H1 (cell line): ENCODE results near the gene JAG2. TPM values are rescaled to one million over a fixed set of nuclear protein-coding genes. Genes with fewer than 3 reads are reported as not detected.

Experiments used
- CTCF ChIA-PET: fragments of 300-600 bp; sonication (Branson Sonifier 250); formaldehyde crosslinking; loops from one replicate; lab custom pipeline; 2021; ENCODE audit not compliant: partially characterized antibody; lab: Charles Lee
- POLR2A ChIA-PET: fragments of 300-600 bp; sonication (Branson Sonifier 250); formaldehyde crosslinking; loops from one replicate; lab custom pipeline; 2021; ENCODE audit warnings: inconsistent platforms; ENCODE audit not compliant: partially characterized antibody; lab: Charles Lee
- DNase-seq, 2 experiments: peaks; one replicate each; pipeline versions ENCODE4 v3.0.0 to v3.0.0-alpha.2; 2010 to 2022; ENCODE audit warnings: low spot score in 2 of 2, low read depth in 1 of 2, mixed read lengths in 1 of 2
- FAIRE-seq: peaks from 2 replicates; lab custom pipeline; 2011; peaks lifted over from hg19 to GRCh38; lab: Jason Lieb, UNC
- H2AFZ ChIP-seq: 2 replicates; pipeline ENCODE4 v1.8.1; 2012; ENCODE audit warnings: low read length, inconsistent platforms
- H2AK5ac ChIP-seq: 2 replicates; pipeline ENCODE4 v1.6.1; 2013; ENCODE audit warnings: low read depth, low read length
- H2BK120ac ChIP-seq: replicated peaks from 2 replicates; pipeline ENCODE3; 2013; ENCODE audit warnings: low read depth, low read length, inconsistent platforms
- H2BK12ac ChIP-seq: 2 replicates; pipeline ENCODE4 v1.6.1; 2013; ENCODE audit warnings: low read depth, low read length
- H2BK15ac ChIP-seq: 2 replicates; pipeline ENCODE4 v1.6.1; 2013; ENCODE audit warnings: low read length
- H2BK20ac ChIP-seq: 2 replicates; pipeline ENCODE4 v1.6.1; 2013; ENCODE audit warnings: low read length
- H2BK5ac ChIP-seq: 2 replicates; pipeline ENCODE4 v1.6.1; 2013; ENCODE audit warnings: low read depth, low read length
- H3K14ac ChIP-seq: 2 replicates; pipeline ENCODE4 v1.6.1; 2013; ENCODE audit warnings: inconsistent platforms; ENCODE audit not compliant: insufficient read length
- H3K18ac ChIP-seq: 2 replicates; pipeline ENCODE4 v1.6.1; 2013; ENCODE audit warnings: low read length; ENCODE audit errors: extremely low read depth
- H3K23ac ChIP-seq: 2 replicates; pipeline ENCODE4 v1.6.1; 2013; ENCODE audit warnings: inconsistent platforms; ENCODE audit not compliant: insufficient read length
- H3K23me2 ChIP-seq: 2 replicates; pipeline ENCODE4 v1.6.1; 2013; ENCODE audit warnings: low read depth, low read length
- H3K27ac ChIP-seq: 2 replicates; pipeline ENCODE4 v1.6.1; 2011; ENCODE audit warnings: low read depth, low read length, inconsistent platforms
- H3K27me3 ChIP-seq, 4 experiments: replicated peaks in 1 of 4; 1 replicate in 1 of 4; 2 replicates in 3 of 4; pipeline versions ENCODE4 v1.6.1 to v1.8.1; 2011 to 2013; ENCODE audit warnings: low read length in 3 of 4, mild to moderate bottlenecking in 3 of 4, inconsistent platforms in 2 of 4, mixed read lengths in 2 of 4, moderate library complexity in 1 of 4; ENCODE audit not compliant: control insufficient read depth in 3 of 4, insufficient read depth in 3 of 4; ENCODE audit errors: extremely low read depth in 1 of 4
- H3K36me3 ChIP-seq, 4 experiments: 2 replicates each; pipeline versions ENCODE4 v1.6.1 to v1.8.1; 2011 to 2013; ENCODE audit warnings: mild to moderate bottlenecking in 4 of 4, low read length in 3 of 4, moderate library complexity in 2 of 4, control low read depth in 1 of 4, inconsistent platforms in 1 of 4; ENCODE audit not compliant: insufficient read depth in 4 of 4, control insufficient read depth in 2 of 4
- H3K4ac ChIP-seq: replicated peaks from 2 replicates; pipeline ENCODE3; 2013; ENCODE audit warnings: low read length, low read depth, mixed read lengths, inconsistent platforms; ENCODE audit not compliant: insufficient read length
- H3K4me1 ChIP-seq, 4 experiments: replicated peaks in 1 of 4; 1 replicate in 1 of 4; 2 replicates in 3 of 4; pipeline versions ENCODE4 v1.6.1 to v1.8.1; 2011 to 2013; ENCODE audit warnings: low read length in 3 of 4, inconsistent platforms in 2 of 4, mixed read lengths in 1 of 4; ENCODE audit not compliant: insufficient read depth in 4 of 4, control insufficient read depth in 3 of 4
- H3K4me2 ChIP-seq, 2 experiments: 2 replicates each; pipeline versions ENCODE4 v1.6.1 to v1.8.1; 2011 to 2013; ENCODE audit warnings: low read depth in 2 of 2, low read length in 2 of 2, control low read depth in 1 of 2, inconsistent platforms in 1 of 2, mild to moderate bottlenecking in 1 of 2; ENCODE audit not compliant: insufficient read depth in 1 of 2
- H3K4me3 ChIP-seq, 4 experiments: fragments of 200-600, 300-600 bp in 1 of 4; sonication (generic), shearing (Covaris generic), sonication (Bioruptor Twin) in 1 of 4; 2 replicates each; pipeline versions ENCODE4 v1.5.1 to v1.8.1; 2011 to 2016; ENCODE audit warnings: low read length in 4 of 4, low read depth in 3 of 4, control low read depth in 2 of 4, inconsistent platforms in 2 of 4, mild to moderate bottlenecking in 2 of 4, mixed read lengths in 1 of 4, moderate library complexity in 1 of 4; ENCODE audit not compliant: insufficient read depth in 2 of 4; ENCODE audit errors: extremely low read depth in 1 of 4
- H3K56ac ChIP-seq: replicated peaks from 2 replicates; pipeline ENCODE3; 2013; ENCODE audit warnings: low read depth, mild to moderate bottlenecking, mixed read lengths, low read length, inconsistent platforms; ENCODE audit not compliant: insufficient read length
- H3K79me1 ChIP-seq: 2 replicates; pipeline ENCODE4 v1.6.1; 2013; ENCODE audit warnings: low read depth, low read length, control low read depth
- H3K79me2 ChIP-seq, 2 experiments: 2 replicates each; pipeline versions ENCODE4 v1.6.1 to v1.8.1; 2012 to 2013; ENCODE audit warnings: low read length in 2 of 2, mild to moderate bottlenecking in 2 of 2, inconsistent platforms in 1 of 2; ENCODE audit not compliant: insufficient read depth in 2 of 2, control insufficient read depth in 1 of 2
- H3K9ac ChIP-seq, 4 experiments: replicated peaks in 1 of 4; 1 replicate in 1 of 4; 2 replicates in 3 of 4; pipeline versions ENCODE4 v1.6.1 to v1.8.1; 2011 to 2013; ENCODE audit warnings: low read depth in 3 of 4, low read length in 3 of 4, control low read depth in 2 of 4, mild to moderate bottlenecking in 2 of 4, moderate library complexity in 2 of 4, inconsistent platforms in 1 of 4; ENCODE audit errors: extremely low read depth in 1 of 4
- H3K9me3 ChIP-seq, 2 experiments: 2 replicates each; pipeline versions ENCODE4 v1.6.1 to v1.8.1; 2012 to 2013; ENCODE audit warnings: mild to moderate bottlenecking in 2 of 2, moderate library complexity in 2 of 2, control low read depth in 1 of 2, inconsistent platforms in 1 of 2, low read depth in 1 of 2, low read length in 1 of 2, mixed read lengths in 1 of 2; ENCODE audit not compliant: insufficient read depth in 2 of 2
- H4K20me1 ChIP-seq, 2 experiments: replicated peaks in 1 of 2; 2 replicates each; pipeline versions ENCODE3 to v1.8.1; 2011 to 2013; ENCODE audit warnings: inconsistent platforms in 2 of 2, low read length in 2 of 2, mild to moderate bottlenecking in 1 of 2; ENCODE audit not compliant: insufficient read depth in 2 of 2, control insufficient read depth in 1 of 2
- H4K5ac ChIP-seq: 2 replicates; pipeline ENCODE4 v1.6.1; 2013; ENCODE audit warnings: low read length, low read depth, mixed read lengths, inconsistent platforms; ENCODE audit not compliant: insufficient read length
- H4K8ac ChIP-seq: 2 replicates; pipeline ENCODE4 v1.8.0; 2013; ENCODE audit warnings: mild to moderate bottlenecking, moderate library complexity, low read length, inconsistent platforms; ENCODE audit not compliant: insufficient read depth; ENCODE audit errors: extremely low read depth
- H4K91ac ChIP-seq: replicated peaks from 2 replicates; pipeline ENCODE3; 2013; ENCODE audit warnings: low read length, mixed read lengths, inconsistent platforms; ENCODE audit not compliant: insufficient read length
- WGBS, 2 experiments: shearing (Covaris generic) in 1 of 2; methylation state at CpG; one replicate each; pipeline versions ENCODE4 v1.1.6 to v1.1.7; 2013 to 2015; ENCODE audit warnings: low lambda C conversion rate in 2 of 2, mixed read lengths in 2 of 2, inconsistent platforms in 1 of 2, low coverage in 1 of 2, missing lambda C conversion rate in 1 of 2; ENCODE audit not compliant: insufficient replicate concordance in 2 of 2, insufficient coverage in 1 of 2, insufficient read length in 1 of 2; ENCODE audit errors: extremely low coverage in 1 of 2, missing lambda C conversion rate in 1 of 2; 5-methylcytosine and 5-hydroxymethylcytosine counted together
- polyA plus RNA-seq, 7 experiments: library from polyadenylated mRNA; depleted of rRNA in 3 of 7; stranded (reverse) in 5 of 7; unstranded in 2 of 7; fragments of >200 nt in 5 of 7; fragments of 200-250 nt in 2 of 7; gene quantifications; 1 replicate in 5 of 7; 2 replicates in 1 of 7; 4 replicates in 1 of 7; pipeline versions ENCODE4 v1.2.1 to v1.2.3, GENCODE V29; 2011 to 2013; ENCODE audit warnings: missing spikeins in 2 of 7, mixed read lengths in 2 of 7
- total RNA-seq: library from RNA; stranded (reverse); fragmentation: NEBNext Ultra II Directional; extraction: Animal tissue kit (Norgen Biotek cat#: 25700); gene quantifications from 2 replicates; pipeline ENCODE4 v1.2.1, GENCODE V29; 2021

Gene JAG2
- total and polyA plus RNA-seq, 2 of the 8 experiments (the other 6 are each of a cell fraction or from before 2014, with no cell fraction given) = 2.8 to 6.2 TPM

DNA sequence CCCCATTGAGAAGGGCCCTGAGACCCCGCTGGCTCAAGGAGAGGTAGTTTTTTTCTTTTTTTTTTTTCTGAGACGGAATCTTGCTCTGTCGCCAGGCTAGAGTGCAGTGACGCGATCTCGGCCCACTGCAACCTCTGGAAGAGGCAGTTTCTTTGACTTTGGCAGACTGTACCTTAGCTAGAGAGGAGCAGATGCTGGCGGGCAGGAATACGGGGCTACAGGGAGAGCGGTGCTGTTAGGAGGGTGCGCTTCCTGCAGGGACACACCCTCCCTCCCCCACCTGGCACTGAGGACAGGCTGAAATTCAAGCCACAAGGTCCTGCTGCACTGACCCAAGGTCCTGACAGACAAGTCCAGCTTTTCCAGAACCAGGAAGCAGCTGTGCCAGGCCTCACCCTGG, 44.8 kb upstream of the JAG2 start:
- no peak overlapping the region for H4K91ac ChIP-seq
- no peak overlapping the region for H2AFZ ChIP-seq
- no peaks in the 10 kb centered on the region for H3K9me3 ChIP-seq
- peaks cover 0 to 14% of the 10 kb centered on the region in 2 experiments for H4K20me1 ChIP-seq
- no peak overlapping the region for H3K4ac ChIP-seq
- no peak overlapping the region for H3K27ac ChIP-seq
- H3K4me3 ChIP-seq = no peak overlapping the region
- no peak for DNase-seq
- H3K23ac ChIP-seq = no peak overlapping the region
- H2AK5ac ChIP-seq = no peak overlapping the region
- CTCF ChIA-PET = interaction anchor here (0.6 to 3.3 kb wide), 8 partner anchors 11 to 118 kb away, joined by 3 to 24 read pairs (median 4); no protein-coding TSS in a partner anchor
- H3K23me2 ChIP-seq = peaks cover 3% of the 10 kb centered on the region; the same call in 1 of the 2 replicates
- FAIRE-seq = no peak
- H2BK15ac ChIP-seq = no peak overlapping the region
- 86% methylated on average over 5 of the region's 10 CpGs; no CpG with 5 or more reads in 1 of the 2 experiments for WGBS, 2 experiments
- no peak overlapping the region for H4K5ac ChIP-seq
- no peak overlapping the region for H3K56ac ChIP-seq
- no peak overlapping the region for H2BK12ac ChIP-seq
- no peaks in the 10 kb centered on the region for H3K79me2 ChIP-seq
- peaks cover 4% of the 10 kb centered on the region; the same call in 1 of the 2 replicates for H3K79me1 ChIP-seq
- no peak overlapping the region for H3K18ac ChIP-seq
- no peaks in the 10 kb centered on the region for H3K4me1 ChIP-seq
- no peak overlapping the region for H3K9ac ChIP-seq
- H2BK20ac ChIP-seq = no peak overlapping the region
- no peaks in the 10 kb centered on the region; a peak in 1 of 8 replicates for H3K36me3 ChIP-seq
- H3K14ac ChIP-seq = no peak overlapping the region
- H3K27me3 ChIP-seq = no peaks in the 10 kb centered on the region; a peak in 1 of 7 replicates
- H4K8ac ChIP-seq = no peak overlapping the region; the same call in 1 of the 2 replicates
- H2BK5ac ChIP-seq = no peak overlapping the region
- H2BK120ac ChIP-seq = no peak overlapping the region
- POLR2A ChIA-PET = no interaction called here
- H3K4me2 ChIP-seq = no peak overlapping the region
